ENCODE results near the gene NRDC. TPM values are rescaled to one million over a fixed set of nuclear protein-coding genes. Genes with fewer than 3 reads are reported as not detected.

Gene NRDC
- total and polyA plus RNA-seq, 10 of the 15 experiments (the other 5 are each of a cell fraction or from before 2014, with no cell fraction given): 50.1 to 134 (median 90.4) TPM

- BruUV-seq (replicated peaks): no TSS peak
- DNase-seq (ENCODE audit: low read depth, low spot score) (no peak), FAIRE-seq (no peak), ATAC-seq (no peak)
- Histone ChIP-seq H3K79me2 (ENCODE audit: control insufficient read depth, insufficient read depth, low read length) (no peaks in the 10 kb centered on the region), H3K9me3 (replicated peaks; ENCODE audit: control insufficient read depth, insufficient read depth, low read length) (no peaks in the 10 kb centered on the region), H3K36me3 (ENCODE audit: control insufficient read depth in 2 of 2, insufficient read depth in 2 of 2, low read length in 1 of 2) (no peaks in the 10 kb centered on the region), H2AFZ (ENCODE audit: control insufficient read depth, low read depth, low read length) (no peak overlapping the region), H3K4me3 (no peak overlapping the region), H3K9ac (ENCODE audit: control insufficient read depth, insufficient read depth, low read length) (no peak overlapping the region), H3K27ac (ENCODE audit: control insufficient read depth, insufficient read depth) (no peak overlapping the region), H3K4me2 (ENCODE audit: control insufficient read depth, insufficient read depth) (no peak overlapping the region), H4K20me1 (ENCODE audit: control insufficient read depth, insufficient read depth) (no peaks in the 10 kb centered on the region), H3K27me3 (replicated peaks in 1 of 2; ENCODE audit: control insufficient read depth in 2 of 2, insufficient read depth in 2 of 2, low read length in 1 of 2) (no peaks in the 10 kb centered on the region), H3K4me1 (ENCODE audit: control insufficient read depth, insufficient read depth, low read length) (no peaks in the 10 kb centered on the region)
- ChIA-PET RAD21 (ENCODE audit: unreplicated experiment) (no interaction called here), POLR2A (no interaction called here), SMC1A (ENCODE audit: uncharacterized antibody, unreplicated experiment) (interaction anchor here (1.4 to 1.6 kb wide), 3 partner anchors 20 to 82 kb away, joined by 3 to 4 read pairs (median 3); no protein-coding TSS in a partner anchor), CTCF (no interaction called here)
- in situ Hi-C loops (cut with MboI) (no loop called here), intact Hi-C loops (cut with micrococcal nuclease; ENCODE audit: unreplicated experiment) (no loop called here)
- no peak for TF ChIP-seq HDAC6 (IDR thresholded peaks at IDR 0.05; ENCODE audit: unreplicated experiment)
- no peak for TF ChIP-seq E4F1 (IDR thresholded peaks at IDR 0.05; ENCODE audit: borderline replicate concordance, partially characterized antibody)
- no peak for TF ChIP-seq CHD4 (IDR thresholded peaks at IDR 0.05)
- no peak for TF ChIP-seq SIX5 (IDR thresholded peaks at IDR 0.05; ENCODE audit: low read depth, low read length, severe bottlenecking)
- 65% methylated on average over 10 of the region's 10 CpGs for WGBS (ENCODE audit: insufficient coverage, insufficient replicate concordance, low lambda C conversion rate, missing lambda C conversion rate)
Observed at GRCh38 chr1:51919684-51920083, 41.2 kb upstream of the NRDC start.

All from GM12878 (cell line).